Panc1 (cell line): Measurements from ENCODE around the gene SORBS1.

Experiments
- POLR2AphosphoS5 ChIP-seq: IDR thresholded peaks from 2 replicates; pipeline ENCODE4 v1.6.1; 2012; ENCODE audit warnings: mild to moderate bottlenecking, low read depth, low read length, moderate library complexity
- SIN3A ChIP-seq: IDR thresholded peaks from 2 replicates; pipeline ENCODE4 v1.6.1; 2012; ENCODE audit warnings: low read depth, mild to moderate bottlenecking, low read length, moderate library complexity, borderline replicate concordance; ENCODE audit not compliant: insufficient read depth
- TCF7L2 ChIP-seq: IDR thresholded peaks from 2 replicates; pipeline ENCODE4 v1.6.1; 2011; ENCODE audit warnings: mild to moderate bottlenecking, low read depth, low read length, inconsistent platforms
- TF ChIP-seq, protein P1 (sequence below): fragments of 450-650 bp; IDR thresholded peaks from 2 replicates; pipeline ENCODE4 v1.5.1; 2017; ENCODE audit warnings: mild to moderate bottlenecking

GRCh38 chr10:95426482-95426881 lies 134.7 kb downstream of the SORBS1 start:
- TF ChIP-seq, protein P1, sequence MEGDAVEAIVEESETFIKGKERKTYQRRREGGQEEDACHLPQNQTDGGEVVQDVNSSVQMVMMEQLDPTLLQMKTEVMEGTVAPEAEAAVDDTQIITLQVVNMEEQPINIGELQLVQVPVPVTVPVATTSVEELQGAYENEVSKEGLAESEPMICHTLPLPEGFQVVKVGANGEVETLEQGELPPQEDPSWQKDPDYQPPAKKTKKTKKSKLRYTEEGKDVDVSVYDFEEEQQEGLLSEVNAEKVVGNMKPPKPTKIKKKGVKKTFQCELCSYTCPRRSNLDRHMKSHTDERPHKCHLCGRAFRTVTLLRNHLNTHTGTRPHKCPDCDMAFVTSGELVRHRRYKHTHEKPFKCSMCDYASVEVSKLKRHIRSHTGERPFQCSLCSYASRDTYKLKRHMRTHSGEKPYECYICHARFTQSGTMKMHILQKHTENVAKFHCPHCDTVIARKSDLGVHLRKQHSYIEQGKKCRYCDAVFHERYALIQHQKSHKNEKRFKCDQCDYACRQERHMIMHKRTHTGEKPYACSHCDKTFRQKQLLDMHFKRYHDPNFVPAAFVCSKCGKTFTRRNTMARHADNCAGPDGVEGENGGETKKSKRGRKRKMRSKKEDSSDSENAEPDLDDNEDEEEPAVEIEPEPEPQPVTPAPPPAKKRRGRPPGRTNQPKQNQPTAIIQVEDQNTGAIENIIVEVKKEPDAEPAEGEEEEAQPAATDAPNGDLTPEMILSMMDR = no peak
- no peak for TF ChIP-seq SIN3A
- no peak for TF ChIP-seq TCF7L2
- TF ChIP-seq POLR2AphosphoS5 = no peak
